NCI-H2107 treated with DMSO at 0.1 percent for 48 hours (cell line): ENCODE data around the gene HJURP.

Experiments used
- DNase-seq: peaks from one replicate; lab custom pipeline; 2025; ENCODE audit not compliant: unreplicated experiment; lab: John Stamatoyannopoulos, UW

The HJURP gene

GRCh38 chr2:233831861-233832260 is 22.5 kb downstream of the HJURP start:
- DNase-seq, result no peak

GRCh38 chr2:233831011-233831721 is 23.2 kb downstream of the HJURP start:
- no peak for DNase-seq

GRCh38 chr2:233830111-233830802 is 24.1 kb downstream of the HJURP start:
- DNase-seq, result no peak

- no peak for DNase-seq
These were observed 24.9 kb downstream of the HJURP start for GRCh38 chr2:233829193-233830110.

GRCh38 chr2:233828546-233829192 is 25.7 kb downstream of the HJURP start:
- DNase-seq, result no peak

GRCh38 chr2:233824373-233824772 is 30.0 kb downstream of the HJURP start:
- no peak for DNase-seq

- no peak for DNase-seq
These were observed 30.6 kb downstream of the HJURP start for GRCh38 chr2:233823731-233824121.

GRCh38 chr2:233822781-233823730 is 31.3 kb downstream of the HJURP start:
- DNase-seq, result no peak

GRCh38 chr2:233822101-233822771 is 32.1 kb downstream of the HJURP start:
- DNase-seq, result no peak

GRCh38 chr2:233821709-233822100 is 32.6 kb downstream of the HJURP start:
- DNase-seq, result no peak

GRCh38 chr2:233821196-233821595 is 33.1 kb downstream of the HJURP start:
- no peak for DNase-seq

GRCh38 chr2:233820774-233821105 is 33.6 kb downstream of the HJURP start:
- DNase-seq, result no peak

GRCh38 chr2:233819884-233820773 is 34.2 kb downstream of the HJURP start:
- no peak for DNase-seq

GRCh38 chr2:233818639-233819621 is 35.4 kb downstream of the HJURP start:
- no peak for DNase-seq

- DNase-seq, result no peak
These were observed 36.2 kb downstream of the HJURP start for GRCh38 chr2:233817995-233818638.

- no peak for DNase-seq
These were observed 36.9 kb downstream of the HJURP start for GRCh38 chr2:233817361-233817911.

- DNase-seq, result no peak
These were observed 37.6 kb downstream of the HJURP start for GRCh38 chr2:233816771-233817170.
